Inferior parietal cortex (tissue), 1 donor: ENCODE results near the gene EEFSEC.

ENCODE experiments used
- DNase-seq: peaks from one replicate; pipeline ENCODE4 v3.0.0-alpha.2; 2016; ENCODE audit errors: extremely low spot score

The EEFSEC gene

DNA sequence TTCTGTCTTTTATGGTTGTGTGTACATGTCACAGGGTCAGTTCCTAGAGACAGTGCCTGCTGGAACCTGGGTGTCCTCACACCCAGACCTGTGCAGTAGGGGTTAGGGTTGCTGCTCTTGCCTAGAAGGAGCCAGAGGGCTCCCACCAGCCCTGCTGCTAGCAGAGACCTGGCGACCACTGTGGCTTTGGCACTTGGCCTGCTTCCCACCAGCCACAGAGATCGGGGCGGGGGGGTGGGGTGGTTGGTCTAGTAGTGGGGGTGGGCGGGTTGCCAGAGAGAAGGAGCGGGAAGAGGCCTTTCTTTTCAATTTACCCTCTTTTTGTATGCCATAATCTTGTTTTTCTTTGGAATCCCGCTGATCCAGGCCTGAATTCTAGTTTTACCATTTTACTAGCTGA lies 29.4 kb downstream of the EEFSEC start:
- no peak for DNase-seq

DNA sequence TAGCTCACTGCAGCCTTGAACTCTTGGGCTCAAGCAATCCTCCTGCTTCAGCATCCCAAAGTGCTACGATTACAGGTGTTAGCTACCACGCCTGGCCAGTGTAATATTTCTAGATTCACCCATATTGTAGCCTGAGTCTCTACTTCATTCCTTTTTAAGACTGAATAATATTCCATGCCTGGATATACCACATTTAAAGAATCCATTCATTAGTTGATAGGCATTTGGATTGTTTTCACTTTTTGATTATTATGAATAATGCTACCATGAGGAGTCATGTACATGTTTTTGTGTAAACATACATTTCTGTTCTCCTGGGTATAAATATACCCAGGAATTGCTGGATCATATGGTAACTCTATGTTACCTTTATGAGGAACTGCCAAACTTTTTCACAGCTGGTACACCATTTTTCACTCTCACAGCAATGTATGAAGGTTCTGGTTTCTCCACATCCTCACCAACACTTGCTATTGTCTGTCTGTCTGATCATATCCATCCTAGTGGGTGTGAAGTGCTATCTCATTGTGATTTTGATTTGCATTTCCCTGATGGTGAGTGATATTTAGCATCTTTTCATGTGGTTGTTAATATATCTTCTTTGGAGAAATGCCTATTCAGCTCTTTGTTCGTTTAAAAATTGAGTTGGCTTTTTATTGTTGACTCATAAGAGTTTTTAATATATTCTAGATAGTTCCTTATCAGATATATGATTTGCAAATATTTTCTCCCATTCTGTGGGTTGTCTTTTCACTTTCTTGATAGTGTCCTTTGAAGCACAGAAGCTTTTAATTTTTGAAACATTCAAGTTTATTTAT lies 32.6 kb downstream of the EEFSEC start:
- no peak for DNase-seq

DNA sequence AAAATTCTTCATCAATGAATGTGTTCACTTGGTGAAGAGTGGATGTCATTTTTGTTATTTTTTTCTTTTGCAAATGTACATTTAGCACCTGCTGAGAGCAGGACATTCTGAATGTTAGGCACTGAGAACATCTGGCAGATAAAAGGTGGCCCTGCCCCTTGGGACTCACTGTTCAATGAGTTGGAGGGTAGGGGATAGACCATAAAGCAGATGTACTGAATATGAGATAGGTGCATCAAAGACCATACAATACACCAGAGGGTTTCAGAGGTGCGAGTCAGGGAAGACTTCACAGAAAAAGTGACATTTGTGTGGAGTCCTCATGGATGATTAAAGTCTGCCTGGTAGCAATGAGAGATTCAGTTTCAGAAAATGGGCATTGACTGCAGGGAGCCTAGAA lies 34.2 kb downstream of the EEFSEC start:
- DNase-seq: no peak

DNA sequence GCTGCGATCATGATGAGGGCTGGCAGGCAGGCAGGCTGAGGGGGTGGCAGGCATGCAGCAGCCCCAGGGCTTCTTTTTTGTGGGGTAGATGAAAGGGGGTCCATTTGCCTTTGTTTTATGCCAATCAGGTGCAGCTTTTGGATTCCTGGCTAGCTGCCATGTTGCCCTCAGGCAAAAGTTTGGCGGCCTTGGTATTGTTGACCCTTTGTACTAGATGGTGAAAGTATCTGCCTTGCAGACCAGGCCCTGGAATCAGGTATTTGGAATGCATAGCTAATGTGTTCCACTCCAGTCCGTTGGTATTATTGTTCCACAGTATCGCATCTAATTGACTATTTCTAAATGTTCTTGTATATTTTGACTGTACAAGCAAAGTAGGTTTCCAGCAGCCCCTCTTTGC lies 35.0 kb downstream of the EEFSEC start:
- DNase-seq: no peak

DNA sequence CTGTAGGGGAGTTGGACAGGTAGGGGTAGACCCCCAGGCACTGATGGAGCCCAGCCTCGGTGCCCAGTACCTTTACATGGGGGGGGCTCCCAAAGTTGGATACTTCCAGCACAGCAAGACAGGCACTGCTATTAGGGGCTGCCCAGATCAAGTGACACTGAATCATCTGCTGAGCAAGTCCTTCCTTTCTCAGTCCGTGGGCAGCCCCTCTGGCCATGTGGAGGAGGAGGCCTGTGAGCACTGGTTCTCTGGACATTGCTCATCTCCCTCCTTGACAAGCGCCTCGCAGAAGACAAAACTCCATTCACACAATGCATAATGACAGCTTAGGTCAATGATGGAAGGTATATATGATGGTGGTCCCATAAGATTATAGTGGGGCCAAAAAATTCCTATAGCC lies 35.7 kb downstream of the EEFSEC start:
- DNase-seq: no peak

DNA sequence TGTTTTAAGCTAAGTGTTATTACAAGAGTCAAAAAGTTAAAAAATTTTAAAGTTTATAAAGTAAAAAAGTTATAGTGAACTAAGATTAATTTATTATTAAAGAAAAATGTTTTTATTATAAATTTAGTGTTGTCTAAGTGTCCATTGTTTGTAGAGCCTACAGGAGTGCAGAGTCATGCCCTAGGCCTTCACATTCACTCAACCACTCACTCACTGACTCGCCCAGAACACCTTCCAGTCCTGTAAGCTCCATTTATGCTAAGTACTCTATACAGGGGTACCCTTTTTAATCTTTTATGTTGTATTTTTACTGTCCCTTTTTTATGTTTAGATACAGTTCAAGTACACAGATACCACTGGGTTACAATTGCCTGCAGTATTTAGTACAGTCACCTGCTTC lies 37.2 kb downstream of the EEFSEC start:
- no peak for DNase-seq

DNA sequence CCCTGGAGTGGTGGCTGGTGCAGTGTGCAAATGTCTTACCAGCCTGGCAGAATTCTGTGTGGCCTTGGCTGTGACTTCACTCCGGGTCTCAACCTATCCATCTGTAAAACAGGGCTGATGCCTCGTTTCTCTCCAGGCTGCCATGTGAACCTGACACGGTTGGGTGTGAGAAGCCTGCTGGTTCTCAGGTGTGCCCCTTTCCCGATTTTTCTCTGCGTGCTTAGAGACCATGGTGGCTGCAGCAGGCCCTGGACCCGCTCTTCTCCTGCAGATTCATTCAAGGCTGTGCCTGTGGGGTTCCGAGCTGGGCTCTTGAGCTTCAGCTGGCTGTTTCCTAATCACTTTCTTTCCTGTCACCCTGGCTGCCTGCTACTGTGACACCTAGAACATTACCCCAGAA lies 38.9 kb downstream of the EEFSEC start:
- DNase-seq: no peak

DNA sequence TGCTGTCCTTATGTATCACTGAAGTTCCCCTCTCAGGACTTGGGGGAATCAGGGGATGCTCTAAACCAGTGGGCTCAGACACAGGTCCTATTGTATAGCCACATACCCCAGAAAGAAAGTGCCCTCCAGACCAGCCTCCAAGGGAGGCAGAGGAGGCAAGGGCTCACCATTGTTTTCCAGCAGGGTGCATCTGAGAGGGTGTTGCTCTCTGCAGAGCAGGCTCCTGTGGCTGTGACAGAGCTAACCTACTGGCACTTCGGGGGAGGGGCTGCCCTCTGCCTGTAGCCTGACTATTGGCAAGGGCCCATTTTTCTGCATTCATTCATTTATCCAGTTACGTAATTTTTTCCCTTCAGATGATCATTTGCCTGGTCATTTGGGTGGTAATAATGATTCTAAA lies 39.9 kb downstream of the EEFSEC start:
- DNase-seq: no peak

DNA sequence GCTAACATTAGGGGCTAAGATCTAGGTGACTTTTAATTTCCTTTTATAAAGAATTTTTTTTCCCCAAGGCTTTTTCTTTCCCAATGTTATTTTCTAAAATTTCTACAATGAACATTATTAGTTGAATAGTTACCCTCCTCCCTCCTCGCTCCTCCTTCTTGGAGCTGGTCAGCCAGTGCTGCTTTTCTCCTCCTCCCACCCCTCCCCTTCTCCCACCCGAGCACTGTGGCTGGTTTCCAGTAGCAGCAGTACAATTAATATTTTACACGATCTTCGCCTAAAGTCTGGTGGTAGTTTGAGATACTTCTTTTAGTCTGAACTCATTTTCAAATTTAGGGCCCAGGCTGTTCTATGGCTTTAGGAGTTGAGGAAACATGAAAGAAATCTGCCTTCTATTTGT lies 41.6 kb downstream of the EEFSEC start:
- no peak for DNase-seq

DNA sequence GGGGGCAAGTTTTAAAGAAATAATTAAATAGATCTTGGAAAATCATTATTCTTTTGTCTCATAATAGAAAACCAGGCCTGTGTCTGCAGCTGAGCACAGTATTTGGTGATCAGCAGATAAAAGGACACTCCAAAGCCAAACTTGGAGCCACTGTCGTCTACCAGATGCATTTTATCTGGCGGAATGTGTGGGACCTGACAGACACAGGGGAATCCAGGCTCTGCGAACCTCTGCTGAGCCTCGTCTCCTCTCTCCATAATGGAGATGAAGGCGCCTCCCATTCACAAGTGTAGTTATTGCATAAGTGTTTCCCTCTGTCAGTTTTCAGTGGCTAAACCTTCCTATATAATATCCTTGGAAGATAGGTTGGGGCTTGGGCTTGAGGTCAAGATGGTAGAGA lies 42.1 kb downstream of the EEFSEC start:
- no peak for DNase-seq

DNA sequence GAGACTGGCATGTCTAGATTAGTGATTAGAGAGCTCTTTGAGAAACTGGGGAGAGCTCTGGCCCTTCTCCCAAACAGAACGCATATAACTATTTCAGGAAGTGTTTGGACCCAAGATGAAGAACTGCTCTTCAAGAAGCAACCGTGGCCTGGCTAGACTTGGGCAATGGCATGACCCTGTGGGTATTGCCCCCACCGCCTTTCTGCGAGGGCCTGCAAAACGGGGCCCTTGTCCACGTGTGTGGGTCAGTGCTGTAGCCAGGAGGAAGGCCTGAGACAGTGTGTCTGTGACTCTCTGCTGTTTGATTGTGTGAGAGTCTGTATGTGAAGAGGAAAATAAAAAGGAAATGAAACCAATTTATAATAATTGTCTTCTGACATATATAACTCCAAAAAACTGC lies 42.5 kb downstream of the EEFSEC start:
- no peak for DNase-seq

DNA sequence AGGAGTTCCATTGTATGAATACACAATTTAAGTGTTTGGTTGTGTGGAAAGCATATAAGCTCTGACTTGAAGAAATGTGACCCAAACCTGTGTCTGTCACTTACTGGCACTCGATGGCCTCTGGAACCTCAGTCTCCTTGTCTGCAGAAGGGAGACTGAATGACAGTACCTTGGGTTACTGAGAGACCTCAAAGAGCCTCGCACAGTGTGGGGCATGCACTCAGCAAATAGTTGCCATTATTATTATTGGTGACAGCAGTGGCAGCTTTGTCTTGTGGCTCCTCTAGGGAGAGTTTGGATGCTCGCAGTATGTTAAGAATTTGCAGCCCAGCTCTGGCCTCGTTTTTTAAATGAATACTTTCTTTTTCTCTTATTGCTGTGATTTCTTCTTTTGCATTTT lies 43.4 kb downstream of the EEFSEC start:
- DNase-seq: no peak

DNA sequence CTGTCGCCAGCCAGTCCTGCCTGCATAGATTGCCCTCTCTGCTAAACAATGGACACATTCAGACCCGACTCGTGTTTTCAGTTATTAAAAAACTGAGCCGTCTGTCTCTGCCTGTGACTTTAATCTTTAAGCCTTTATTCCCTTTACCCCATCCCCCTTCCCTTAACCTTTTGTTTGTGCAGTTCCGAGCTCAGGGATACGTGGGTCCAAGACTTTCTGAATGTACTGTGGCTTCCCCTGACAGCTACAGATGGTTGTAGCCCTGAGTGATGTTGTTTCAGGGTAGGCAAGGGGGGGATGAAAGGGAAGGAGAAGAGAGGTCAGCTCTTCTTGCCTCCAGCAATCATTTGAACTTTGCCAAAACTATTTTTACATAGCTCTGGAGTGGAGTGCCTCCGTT lies 44.6 kb downstream of the EEFSEC start:
- DNase-seq: no peak

DNA sequence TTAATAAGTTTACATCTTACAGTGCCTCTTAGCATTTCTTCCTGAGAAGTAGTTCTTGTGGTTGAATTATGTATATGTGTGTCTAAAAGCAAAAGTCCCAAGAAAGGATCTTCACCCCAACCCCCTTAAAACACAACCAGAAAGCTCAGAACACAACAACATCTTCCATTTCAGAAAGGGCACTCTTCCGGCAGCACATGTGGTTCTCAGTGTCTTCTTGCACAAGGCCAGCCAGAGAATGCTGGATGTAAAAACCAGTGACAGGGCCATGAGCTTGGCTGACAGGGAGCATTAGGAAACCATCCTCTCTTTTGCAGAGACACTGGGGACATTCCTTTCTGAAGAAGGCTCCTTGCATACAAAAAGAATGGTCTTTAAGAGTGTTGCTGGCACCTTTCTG lies 45.0 kb downstream of the EEFSEC start:
- no peak for DNase-seq

DNA sequence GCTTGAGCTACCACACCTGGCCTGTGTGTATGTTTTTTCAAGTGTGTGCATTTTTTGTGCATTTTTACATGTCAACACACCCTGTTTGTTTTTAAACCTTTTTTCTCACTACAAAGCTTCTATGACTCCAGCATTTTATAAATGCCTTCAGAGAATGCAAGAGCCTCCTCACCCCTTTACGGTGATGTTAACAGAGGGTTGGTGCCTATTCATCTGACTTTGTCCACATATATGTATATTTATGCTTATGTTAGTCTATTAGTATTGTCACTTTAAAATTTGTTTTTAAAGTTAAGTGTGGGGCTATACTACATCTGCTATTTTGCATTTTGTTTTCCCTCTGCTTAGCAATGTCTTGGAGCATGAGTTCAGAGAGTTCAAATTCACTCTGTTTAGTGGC lies 45.8 kb downstream of the EEFSEC start:
- no peak for DNase-seq

DNA sequence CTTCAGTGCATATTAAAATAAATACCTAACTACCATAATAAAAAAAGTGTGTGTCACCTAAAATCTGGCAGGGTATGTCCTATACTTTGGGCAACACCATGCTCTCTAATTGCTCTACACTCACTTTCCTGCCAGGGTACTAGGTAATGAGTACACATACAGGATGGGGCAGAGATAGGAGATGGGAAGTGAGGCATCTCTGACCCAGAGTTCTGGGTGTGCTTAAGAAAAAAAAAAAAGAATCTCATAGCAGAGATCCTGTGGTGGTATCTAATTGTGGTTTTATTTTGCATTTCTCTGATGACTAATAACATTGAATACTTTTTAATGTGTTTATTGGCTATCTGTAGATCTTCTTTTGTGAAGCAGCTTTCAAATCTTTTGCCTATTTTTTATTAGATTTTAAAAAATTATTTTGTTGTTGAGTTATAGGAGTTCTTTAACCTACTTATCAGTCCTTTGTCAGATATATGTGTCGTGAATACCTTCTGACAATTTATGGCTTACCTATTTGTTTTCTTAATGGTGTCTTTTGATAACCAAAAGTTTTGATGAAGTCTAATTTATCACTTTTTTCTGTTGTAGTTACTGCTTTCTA lies 48.0 kb downstream of the EEFSEC start:
- no peak for DNase-seq

DNA sequence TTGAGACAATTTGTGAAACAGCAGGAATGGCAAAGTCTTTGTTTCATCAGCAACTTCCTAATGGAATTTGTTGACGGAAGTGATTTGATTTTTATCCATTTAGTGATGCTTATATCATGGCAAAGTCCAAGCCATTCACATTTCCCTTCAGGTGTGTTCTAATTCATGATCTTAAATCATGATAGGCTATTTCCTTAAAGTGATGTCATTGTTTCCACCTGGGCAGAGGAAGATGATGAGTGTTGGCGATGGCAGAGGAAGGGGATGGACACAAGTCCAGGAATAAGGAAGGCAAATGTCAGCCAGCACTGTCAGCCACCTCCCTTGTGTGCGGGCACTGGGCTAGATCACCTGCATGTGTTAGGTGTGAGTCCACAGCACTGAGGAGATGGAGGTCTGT lies 49.9 kb downstream of the EEFSEC start:
- no peak for DNase-seq

DNA sequence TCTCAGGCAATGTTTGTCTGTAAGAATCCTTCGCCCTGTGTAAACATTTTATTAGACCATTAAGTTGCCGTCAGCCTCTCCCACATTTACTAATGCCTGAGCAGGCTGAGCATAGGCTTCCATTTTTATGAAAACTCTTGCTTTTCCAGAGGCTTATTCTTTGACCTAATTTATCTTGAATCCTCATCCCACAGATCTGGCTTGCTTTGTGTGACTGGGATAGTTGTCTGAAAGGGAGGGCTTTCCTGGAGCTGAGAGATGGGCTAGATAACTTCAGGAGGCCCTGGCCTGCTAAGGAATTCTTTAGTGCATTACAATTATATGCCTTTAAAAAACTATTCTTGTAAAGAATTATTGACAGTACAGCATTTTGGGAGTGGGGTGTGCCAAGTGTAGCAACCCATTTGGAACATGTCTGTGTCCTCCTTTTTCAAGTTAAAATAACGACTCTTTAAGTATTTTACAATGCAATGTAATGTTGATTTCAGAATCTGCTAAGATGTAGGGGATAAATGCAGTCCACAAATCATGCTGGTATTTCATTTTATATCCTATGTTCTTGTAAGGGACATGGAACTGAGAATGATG lies 52.4 kb downstream of the EEFSEC start:
- no peak for DNase-seq

DNA sequence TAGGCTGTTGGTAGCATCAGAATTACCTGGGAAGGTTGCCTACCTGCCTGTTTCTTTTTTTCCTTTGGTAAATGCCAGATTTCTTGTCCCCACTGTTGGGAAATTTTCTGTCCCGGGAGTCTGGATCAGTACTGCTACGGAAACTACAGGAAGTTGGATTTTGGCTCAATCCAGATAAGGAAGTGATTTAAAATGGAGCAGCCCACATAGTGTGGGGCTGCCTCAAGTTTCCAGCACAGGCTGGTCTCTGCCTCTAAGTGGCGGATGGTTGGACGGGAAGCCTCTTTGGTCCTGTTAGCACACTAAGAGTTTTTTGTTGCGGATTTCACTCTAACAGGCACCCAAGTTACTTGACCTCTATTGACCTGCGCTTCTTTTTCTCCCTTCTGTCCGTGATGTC lies 54.7 kb downstream of the EEFSEC start:
- DNase-seq: no peak

DNA sequence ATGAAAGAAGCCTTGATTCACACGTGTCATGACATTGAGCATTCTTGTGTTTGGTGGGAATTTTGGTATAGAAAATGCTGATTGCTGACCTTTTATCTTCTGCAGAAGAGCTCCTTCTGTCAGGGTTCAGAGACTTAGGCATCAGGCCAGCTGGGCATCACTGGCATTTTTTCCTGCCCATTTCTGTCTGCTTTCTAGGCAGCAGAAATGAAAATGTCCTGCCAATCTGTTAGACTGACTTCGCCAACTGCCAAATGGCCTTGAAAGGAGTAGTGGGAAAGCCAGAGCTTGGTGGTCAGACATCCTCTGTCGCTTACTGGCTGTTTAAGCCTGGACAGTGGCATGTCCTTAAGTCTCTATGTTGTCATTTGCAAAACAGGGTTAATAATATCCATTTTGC lies 57.4 kb downstream of the EEFSEC start:
- DNase-seq: no peak

DNA sequence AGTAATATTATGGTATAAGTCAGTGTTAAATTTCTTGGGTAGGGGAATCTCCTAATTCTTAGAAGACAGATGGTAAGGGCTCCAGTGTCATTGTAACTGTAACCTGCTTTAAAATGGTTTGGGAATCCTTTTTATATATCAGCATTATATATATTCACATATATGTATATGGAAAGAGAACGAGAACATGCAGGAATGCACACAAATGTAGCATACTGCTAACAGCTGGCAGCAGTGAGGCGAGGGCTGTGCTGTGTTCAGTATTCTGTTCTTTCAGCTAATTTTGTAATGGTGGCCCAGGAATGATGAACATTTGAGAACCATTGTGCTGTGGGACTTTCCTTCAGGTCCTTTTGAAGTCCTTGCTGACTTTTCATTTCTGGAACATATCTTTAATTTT lies 60.8 kb downstream of the EEFSEC start:
- DNase-seq: no peak

DNA sequence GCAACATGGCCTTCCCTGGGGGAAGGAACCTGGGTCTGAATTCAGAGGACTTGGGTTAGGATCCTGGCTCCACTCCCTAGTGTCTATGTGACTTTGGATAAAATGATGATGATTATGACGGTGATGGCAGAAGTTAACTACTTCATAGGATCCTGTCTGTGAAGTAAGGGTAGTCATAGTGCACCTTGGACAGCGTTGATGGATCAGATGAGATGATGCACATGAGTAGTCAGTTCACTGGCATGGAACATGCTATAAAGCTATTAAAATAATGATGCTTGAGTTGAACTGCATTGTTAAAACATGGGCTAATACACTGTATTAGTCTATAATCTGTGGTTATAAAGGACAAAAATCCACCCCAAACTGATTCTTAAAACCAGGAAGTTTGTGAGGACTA lies 62.0 kb downstream of the EEFSEC start:
- no peak for DNase-seq

DNA sequence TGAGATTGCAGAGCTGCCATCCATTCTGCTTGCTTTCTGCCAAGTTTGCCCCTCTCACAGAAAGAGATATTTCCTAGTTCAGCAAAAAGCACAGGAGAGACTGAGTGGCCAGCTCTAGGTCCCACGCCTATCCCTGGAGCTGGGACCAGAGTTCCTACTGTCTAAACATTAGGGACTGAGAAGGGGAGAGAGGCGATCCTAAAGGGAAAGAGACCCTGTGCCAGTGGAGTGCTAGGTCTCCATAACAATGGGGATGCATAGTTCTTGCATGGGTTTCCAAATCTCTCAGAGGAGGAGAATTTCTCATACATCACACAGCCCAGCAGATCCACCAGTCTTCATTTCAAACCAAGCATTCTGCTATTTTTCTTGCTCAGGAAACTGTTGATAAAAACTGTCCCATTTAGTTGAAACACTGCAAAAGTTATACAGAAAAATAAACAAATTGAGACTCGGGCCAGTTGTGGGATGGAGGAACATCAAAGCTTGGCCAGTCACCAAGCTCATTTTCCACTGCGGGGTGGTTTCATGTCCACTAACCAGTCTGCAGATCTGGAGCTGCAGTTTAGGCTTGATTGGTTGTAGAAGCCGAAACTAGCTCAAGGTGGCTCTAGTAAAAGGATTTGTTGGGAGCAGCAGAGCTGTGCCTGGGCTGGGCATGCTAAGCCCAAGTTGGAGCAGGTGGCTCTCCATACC lies 62.7 kb downstream of the EEFSEC start:
- no peak for DNase-seq
